HG02642 (cell line): Measurements from ENCODE around the gene ASPSCR1.

Source experiments
- ATAC-seq: cut with Tn5 transposase; IDR thresholded peaks from one replicate; pipeline ENCODE4 v1.9.1; 2021; ENCODE audit warnings: mild to moderate bottlenecking; ENCODE audit not compliant: unreplicated experiment, poor library complexity

ASPSCR1 gene

GRCh38 chr17:82010575-82011525 is 33.4 kb downstream of the ASPSCR1 start:
- no peak for ATAC-seq

- no peak for ATAC-seq
These were observed 34.3 kb downstream of the ASPSCR1 start for GRCh38 chr17:82011617-82012187.

GRCh38 chr17:82012261-82012639 is 34.8 kb downstream of the ASPSCR1 start:
- ATAC-seq: no peak

- no peak for ATAC-seq
These were observed 35.3 kb downstream of the ASPSCR1 start for GRCh38 chr17:82012640-82013295.

- ATAC-seq: no peak
These were observed 35.9 kb downstream of the ASPSCR1 start for GRCh38 chr17:82013341-82013740.

GRCh38 chr17:82013772-82014321 is 36.4 kb downstream of the ASPSCR1 start:
- no peak for ATAC-seq

- ATAC-seq: no peak
These were observed 37.0 kb downstream of the ASPSCR1 start for GRCh38 chr17:82014432-82014831.

GRCh38 chr17:82014971-82015310 is 37.5 kb downstream of the ASPSCR1 start:
- no peak for ATAC-seq

- no peak for ATAC-seq
These were observed 38.0 kb downstream of the ASPSCR1 start for GRCh38 chr17:82015311-82015971.

- no peak for ATAC-seq
These were observed 38.8 kb downstream of the ASPSCR1 start for GRCh38 chr17:82016061-82016874.

- no peak for ATAC-seq
These were observed 39.5 kb downstream of the ASPSCR1 start for GRCh38 chr17:82016875-82017459.

- ATAC-seq: no peak
These were observed 40.3 kb downstream of the ASPSCR1 start for GRCh38 chr17:82017612-82018151.

GRCh38 chr17:82018152-82018988 is 40.9 kb downstream of the ASPSCR1 start:
- ATAC-seq: no peak

GRCh38 chr17:82018989-82019689 is 41.7 kb downstream of the ASPSCR1 start:
- no peak for ATAC-seq

- ATAC-seq: no peak
These were observed 42.5 kb downstream of the ASPSCR1 start for GRCh38 chr17:82019690-82020571.

GRCh38 chr17:82020572-82021106 is 43.2 kb downstream of the ASPSCR1 start:
- no peak for ATAC-seq
